PFSK-1 (cell line): ENCODE measurements around the gene CEMIP2.

Source experiments
- FOXP2 ChIP-seq: optimal IDR thresholded peaks from 2 replicates; pipeline ENCODE3; 2011; ENCODE audit warnings: borderline replicate concordance, control low read depth, inconsistent platforms; ENCODE audit not compliant: insufficient read depth; ENCODE audit errors: extremely low read length, extremely low read depth
- POLR2AphosphoS5 ChIP-seq: IDR thresholded peaks from 2 replicates; pipeline ENCODE4 v1.6.1; 2012; ENCODE audit warnings: low read depth, mild to moderate bottlenecking, control low read depth, low read length, moderate library complexity
- SIN3A ChIP-seq: IDR thresholded peaks from 2 replicates; pipeline ENCODE4 v1.6.1; 2012; ENCODE audit warnings: mild to moderate bottlenecking, low read length, moderate library complexity, borderline replicate concordance; ENCODE audit not compliant: insufficient read depth
- TAF1 ChIP-seq: IDR thresholded peaks from 2 replicates; pipeline ENCODE4 v1.6.1; 2012; ENCODE audit warnings: low read length, control low read depth, borderline replicate concordance; ENCODE audit not compliant: insufficient read depth
- TF ChIP-seq, protein P1 (sequence below), 2 experiments: IDR thresholded peaks; 2 replicates each; pipeline versions ENCODE4 v1.6.1 to v1.8.0; 2011 to 2012; ENCODE audit warnings: low read depth in 2 of 2, low read length in 2 of 2, control low read depth in 1 of 2, inconsistent platforms in 1 of 2, mild to moderate bottlenecking in 1 of 2, moderate library complexity in 1 of 2; ENCODE audit not compliant: insufficient read depth in 1 of 2

The CEMIP2 gene

DNA sequence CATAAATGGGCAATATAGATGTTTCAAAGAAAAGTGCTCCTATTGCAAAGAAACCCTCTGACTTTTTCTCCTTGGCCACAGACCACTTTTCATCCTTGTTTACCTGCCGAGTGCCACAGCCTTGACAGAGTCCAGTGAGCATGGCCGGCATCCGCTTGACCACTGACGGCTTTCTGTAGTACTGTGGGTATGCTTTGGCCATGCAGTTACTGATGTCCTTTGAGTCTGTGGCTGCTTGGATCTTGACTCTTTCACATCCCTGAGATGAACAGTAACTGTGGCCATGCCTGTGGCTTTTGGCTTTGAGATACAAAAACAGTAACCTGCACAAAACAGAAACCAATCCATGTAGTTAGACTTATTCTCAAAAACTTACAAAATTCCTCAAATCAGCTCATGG is 70.4 kb downstream of the CEMIP2 start:
- no peak for TF ChIP-seq SIN3A
- TF ChIP-seq POLR2AphosphoS5, result no peak
- TF ChIP-seq TAF1, result no peak
- TF ChIP-seq, protein P1, sequence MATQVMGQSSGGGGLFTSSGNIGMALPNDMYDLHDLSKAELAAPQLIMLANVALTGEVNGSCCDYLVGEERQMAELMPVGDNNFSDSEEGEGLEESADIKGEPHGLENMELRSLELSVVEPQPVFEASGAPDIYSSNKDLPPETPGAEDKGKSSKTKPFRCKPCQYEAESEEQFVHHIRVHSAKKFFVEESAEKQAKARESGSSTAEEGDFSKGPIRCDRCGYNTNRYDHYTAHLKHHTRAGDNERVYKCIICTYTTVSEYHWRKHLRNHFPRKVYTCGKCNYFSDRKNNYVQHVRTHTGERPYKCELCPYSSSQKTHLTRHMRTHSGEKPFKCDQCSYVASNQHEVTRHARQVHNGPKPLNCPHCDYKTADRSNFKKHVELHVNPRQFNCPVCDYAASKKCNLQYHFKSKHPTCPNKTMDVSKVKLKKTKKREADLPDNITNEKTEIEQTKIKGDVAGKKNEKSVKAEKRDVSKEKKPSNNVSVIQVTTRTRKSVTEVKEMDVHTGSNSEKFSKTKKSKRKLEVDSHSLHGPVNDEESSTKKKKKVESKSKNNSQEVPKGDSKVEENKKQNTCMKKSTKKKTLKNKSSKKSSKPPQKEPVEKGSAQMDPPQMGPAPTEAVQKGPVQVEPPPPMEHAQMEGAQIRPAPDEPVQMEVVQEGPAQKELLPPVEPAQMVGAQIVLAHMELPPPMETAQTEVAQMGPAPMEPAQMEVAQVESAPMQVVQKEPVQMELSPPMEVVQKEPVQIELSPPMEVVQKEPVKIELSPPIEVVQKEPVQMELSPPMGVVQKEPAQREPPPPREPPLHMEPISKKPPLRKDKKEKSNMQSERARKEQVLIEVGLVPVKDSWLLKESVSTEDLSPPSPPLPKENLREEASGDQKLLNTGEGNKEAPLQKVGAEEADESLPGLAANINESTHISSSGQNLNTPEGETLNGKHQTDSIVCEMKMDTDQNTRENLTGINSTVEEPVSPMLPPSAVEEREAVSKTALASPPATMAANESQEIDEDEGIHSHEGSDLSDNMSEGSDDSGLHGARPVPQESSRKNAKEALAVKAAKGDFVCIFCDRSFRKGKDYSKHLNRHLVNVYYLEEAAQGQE (IDR thresholded peaks at IDR 0.05; ENCODE audit: insufficient read depth in 1 of 2, low read depth in 2 of 2, low read length in 2 of 2), result no peak
- no peak for TF ChIP-seq FOXP2

DNA sequence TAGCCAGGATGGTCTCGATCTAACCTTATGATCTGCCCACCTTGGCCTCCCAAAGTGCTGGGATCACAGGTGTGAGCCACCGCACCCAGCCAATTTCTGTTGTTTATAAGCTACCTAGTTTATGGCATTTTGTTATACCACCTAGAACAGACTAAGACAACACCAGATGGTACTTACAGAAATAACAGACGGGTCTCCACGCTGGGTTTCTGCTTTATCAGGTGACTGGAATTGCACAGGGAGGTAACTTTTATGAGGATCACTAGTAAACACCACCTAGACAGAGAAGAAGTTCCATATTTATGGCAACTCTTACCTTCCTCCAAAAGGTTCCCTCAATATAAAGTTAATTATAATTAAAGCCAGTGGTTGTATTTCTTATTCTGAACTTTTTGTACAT is 74.0 kb downstream of the CEMIP2 start:
- TF ChIP-seq TAF1 (no peak), SIN3A (no peak), FOXP2 (no peak), POLR2AphosphoS5 (no peak)
- TF ChIP-seq, protein P1 (IDR thresholded peaks at IDR 0.05; ENCODE audit: insufficient read depth in 1 of 2, low read depth in 2 of 2, low read length in 2 of 2), result no peak

GRCh38 chr9:71693607-71694006 is 74.7 kb downstream of the CEMIP2 start:
- TF ChIP-seq FOXP2 (no peak), POLR2AphosphoS5 (no peak), SIN3A (no peak), TAF1 (no peak)
- TF ChIP-seq, protein P1 (IDR thresholded peaks at IDR 0.05; ENCODE audit: insufficient read depth in 1 of 2, low read depth in 2 of 2, low read length in 2 of 2), result no peak

- TF ChIP-seq SIN3A (no peak), FOXP2 (no peak)
- TF ChIP-seq, protein P1 (IDR thresholded peaks at IDR 0.05; ENCODE audit: insufficient read depth in 1 of 2, low read depth in 2 of 2, low read length in 2 of 2), result no peak
Measured at GRCh38 chr9:71692337-71692736, 76.0 kb downstream of the CEMIP2 start.

GRCh38 chr9:71690689-71691435 is 77.5 kb downstream of the CEMIP2 start:
- TF ChIP-seq TAF1 (no peak), POLR2AphosphoS5 (no peak), SIN3A (no peak), FOXP2 (no peak)
- TF ChIP-seq, protein P1 (IDR thresholded peaks at IDR 0.05; ENCODE audit: insufficient read depth in 1 of 2, low read depth in 2 of 2, low read length in 2 of 2), result no peak
